Glutamatergic neuron (in vitro differentiated cells): ENCODE data around the gene SCAP. TPM values are rescaled to one million over a fixed set of nuclear protein-coding genes. Genes with fewer than 3 reads are reported as not detected.

Source experiments
- DNase-seq: peaks from one replicate; pipeline ENCODE4 v3.0.0; 2022
- H3K27ac Mint-ChIP-seq: one replicate; pipeline ENCODE4 v1.8.0; 2020; ENCODE audit warnings: mild to moderate bottlenecking, mixed read lengths, inconsistent platforms; ENCODE audit not compliant: unreplicated experiment
- H3K27me3 Mint-ChIP-seq: one replicate; pipeline ENCODE4 v1.8.0; 2020; ENCODE audit warnings: mild to moderate bottlenecking, moderate library complexity, mixed read lengths, inconsistent platforms; ENCODE audit not compliant: unreplicated experiment
- H3K36me3 Mint-ChIP-seq: one replicate; pipeline ENCODE4 v1.8.0; 2020; ENCODE audit warnings: mild to moderate bottlenecking, mixed read lengths, inconsistent platforms; ENCODE audit not compliant: unreplicated experiment
- H3K4me1 Mint-ChIP-seq: one replicate; pipeline ENCODE4 v1.8.0; 2020; ENCODE audit warnings: mild to moderate bottlenecking, low read depth, mixed read lengths, inconsistent platforms; ENCODE audit not compliant: unreplicated experiment
- H3K4me3 Mint-ChIP-seq: one replicate; pipeline ENCODE4 v1.8.0; 2020; ENCODE audit warnings: mild to moderate bottlenecking, mixed read lengths, inconsistent platforms; ENCODE audit not compliant: unreplicated experiment
- H3K9me3 Mint-ChIP-seq: one replicate; pipeline ENCODE4 v1.8.0; 2020; ENCODE audit warnings: mild to moderate bottlenecking, moderate library complexity, mixed read lengths, inconsistent platforms; ENCODE audit not compliant: unreplicated experiment
- total RNA-seq: library from RNA; stranded (reverse); fragmentation: NEBNext Ultra II Directional; extraction: Animal tissue kit (Norgen Biotek cat#: 25700); gene quantifications from one replicate; pipeline ENCODE4 v1.2.1, GENCODE V29; 2021; ENCODE audit not compliant: unreplicated experiment
- TF ChIP-seq, protein P1 (sequence below): fragments of 200-600 bp; sonication (generic); IDR thresholded peaks from one replicate; pipeline ENCODE4 v1.5.0; 2021; ENCODE audit not compliant: partially characterized antibody, unreplicated experiment

Gene SCAP
- total RNA-seq, 1 donor from 2014 or later = 82.7 TPM

DNA sequence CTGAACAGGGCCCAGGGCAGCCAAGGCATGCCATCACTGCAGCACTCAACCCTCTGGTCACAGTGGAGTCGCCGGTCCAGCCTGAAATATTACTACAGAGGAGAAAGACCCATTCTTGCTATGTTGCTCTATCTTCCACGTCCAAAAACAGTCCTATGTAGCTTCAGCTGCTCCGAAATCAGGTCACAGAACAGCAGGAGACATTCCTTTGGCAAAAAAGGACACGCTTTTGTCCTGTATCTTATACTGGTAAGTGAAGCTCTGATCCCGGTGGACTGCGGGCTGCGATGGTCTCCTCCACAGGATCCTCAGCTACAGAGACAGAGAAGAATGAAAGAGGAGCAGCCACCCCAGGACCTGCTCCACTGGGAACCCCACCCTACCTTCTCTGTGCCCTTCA lies 20.1 kb upstream of the SCAP start:
- TF ChIP-seq, protein P1, sequence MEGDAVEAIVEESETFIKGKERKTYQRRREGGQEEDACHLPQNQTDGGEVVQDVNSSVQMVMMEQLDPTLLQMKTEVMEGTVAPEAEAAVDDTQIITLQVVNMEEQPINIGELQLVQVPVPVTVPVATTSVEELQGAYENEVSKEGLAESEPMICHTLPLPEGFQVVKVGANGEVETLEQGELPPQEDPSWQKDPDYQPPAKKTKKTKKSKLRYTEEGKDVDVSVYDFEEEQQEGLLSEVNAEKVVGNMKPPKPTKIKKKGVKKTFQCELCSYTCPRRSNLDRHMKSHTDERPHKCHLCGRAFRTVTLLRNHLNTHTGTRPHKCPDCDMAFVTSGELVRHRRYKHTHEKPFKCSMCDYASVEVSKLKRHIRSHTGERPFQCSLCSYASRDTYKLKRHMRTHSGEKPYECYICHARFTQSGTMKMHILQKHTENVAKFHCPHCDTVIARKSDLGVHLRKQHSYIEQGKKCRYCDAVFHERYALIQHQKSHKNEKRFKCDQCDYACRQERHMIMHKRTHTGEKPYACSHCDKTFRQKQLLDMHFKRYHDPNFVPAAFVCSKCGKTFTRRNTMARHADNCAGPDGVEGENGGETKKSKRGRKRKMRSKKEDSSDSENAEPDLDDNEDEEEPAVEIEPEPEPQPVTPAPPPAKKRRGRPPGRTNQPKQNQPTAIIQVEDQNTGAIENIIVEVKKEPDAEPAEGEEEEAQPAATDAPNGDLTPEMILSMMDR = no peak
- peaks cover 3% of the 10 kb centered on the region for H3K9me3 Mint-ChIP-seq
- peaks cover 10% of the 10 kb centered on the region for H3K27me3 Mint-ChIP-seq
- DNase-seq = no peak
- H3K4me3 Mint-ChIP-seq = no peak overlapping the region
- no peak overlapping the region for H3K27ac Mint-ChIP-seq
- H3K36me3 Mint-ChIP-seq = no peaks in the 10 kb centered on the region
- peaks cover 7% of the 10 kb centered on the region for H3K4me1 Mint-ChIP-seq

- DNase-seq = no peak
- Mint-ChIP-seq H3K36me3 (no peaks in the 10 kb centered on the region), H3K4me1 (peaks cover 8% of the 10 kb centered on the region), H3K27ac (no peak overlapping the region), H3K9me3 (peaks cover 3% of the 10 kb centered on the region), H3K27me3 (peaks cover 10% of the 10 kb centered on the region), H3K4me3 (no peak overlapping the region)
- TF ChIP-seq, protein P1 = no peak
Measured at GRCh38 chr3:47495111-47495510, 19.4 kb upstream of the SCAP start.

DNA sequence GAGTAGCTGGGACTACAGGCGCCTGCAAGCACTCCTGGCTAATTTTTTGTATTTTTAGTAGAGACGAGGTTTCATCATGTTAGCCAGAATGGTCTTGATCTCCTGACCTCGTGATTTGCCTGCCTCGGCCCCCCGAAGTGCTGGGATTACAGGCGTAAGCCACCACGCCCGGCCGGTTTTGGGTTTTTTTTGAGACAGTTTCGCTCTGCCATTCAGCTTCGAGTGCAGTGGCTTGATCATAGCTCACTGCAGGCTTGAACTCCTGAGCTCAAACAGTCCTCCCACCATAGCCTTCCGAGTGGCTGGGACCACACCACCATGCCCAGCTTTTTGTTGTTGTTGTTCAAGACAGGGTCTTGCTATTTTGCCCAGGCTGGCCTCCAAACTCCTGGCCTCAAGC lies 16.0 kb upstream of the SCAP start:
- H3K27ac Mint-ChIP-seq = peak overlapping the region; percentile 86
- H3K27me3 Mint-ChIP-seq = peaks cover 2% of the 10 kb centered on the region
- no peak for DNase-seq
- no peaks in the 10 kb centered on the region for H3K36me3 Mint-ChIP-seq
- H3K4me3 Mint-ChIP-seq = no peak overlapping the region
- H3K4me1 Mint-ChIP-seq = peaks cover 8% of the 10 kb centered on the region
- TF ChIP-seq, protein P1 = no peak
- peaks cover 3% of the 10 kb centered on the region for H3K9me3 Mint-ChIP-seq

GRCh38 chr3:47491186-47491585 lies 15.4 kb upstream of the SCAP start:
- H3K27me3 Mint-ChIP-seq = peaks cover 2% of the 10 kb centered on the region

DNA sequence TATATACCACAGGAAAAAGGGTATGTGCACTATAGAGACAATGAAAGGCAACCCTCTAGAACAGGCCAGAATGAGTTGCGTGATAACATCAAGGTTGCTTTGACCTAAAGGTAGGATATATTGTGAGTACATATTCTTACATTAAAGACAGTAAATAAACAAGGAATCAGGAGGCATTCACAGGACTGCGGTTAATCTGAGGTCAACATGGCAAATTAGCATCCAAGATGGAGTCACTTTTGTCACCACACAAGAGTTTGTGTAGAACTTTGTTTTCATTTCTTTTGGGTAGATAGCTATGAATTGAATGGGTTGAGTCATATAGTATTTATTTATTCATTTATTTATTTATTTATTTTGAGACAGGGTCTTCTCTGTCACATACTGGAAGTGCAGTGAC lies 11.5 kb upstream of the SCAP start:
- H3K4me1 Mint-ChIP-seq = peaks cover 9% of the 10 kb centered on the region
- TF ChIP-seq, protein P1 = no peak
- no peaks in the 10 kb centered on the region for H3K36me3 Mint-ChIP-seq
- no peak overlapping the region for H3K4me3 Mint-ChIP-seq
- DNase-seq = no peak
- peaks cover 6% of the 10 kb centered on the region for H3K27me3 Mint-ChIP-seq
- peaks cover 7% of the 10 kb centered on the region for H3K9me3 Mint-ChIP-seq
- H3K27ac Mint-ChIP-seq = no peak overlapping the region

More at GRCh38 chr3:47491186-47491585, 15.4 kb upstream of the SCAP start:
- peaks cover 3% of the 10 kb centered on the region for H3K9me3 Mint-ChIP-seq
- H3K4me1 Mint-ChIP-seq = peaks cover 8% of the 10 kb centered on the region
- no peaks in the 10 kb centered on the region for H3K36me3 Mint-ChIP-seq
- no peak overlapping the region for H3K4me3 Mint-ChIP-seq
- DNase-seq = peak; percentile 65
- peak overlapping the region; percentile 86 for H3K27ac Mint-ChIP-seq
- TF ChIP-seq, protein P1 = no peak
